Tibial nerve (tissue), 4 donors: ENCODE results near the gene LRRC8E. TPM values are rescaled to one million over a fixed set of nuclear protein-coding genes. Genes with fewer than 3 reads are reported as not detected.
A peak's percentile ranks its signal among the peaks of the same experiment; 100 is the strongest.

Experiments used
- DNase-seq, 2 donors: peaks; one replicate each; pipeline ENCODE4 v3.0.0-alpha.2; 2019; ENCODE audit warnings: low spot score in 2 of 2
- H3K27ac ChIP-seq, 4 donors: fragments of 200-600 bp; sonication (generic) in 3 of 4; one replicate each; pipeline ENCODE4 v1.5.1; 2017 to 2019; ENCODE audit warnings: mild to moderate bottlenecking in 1 of 4
- H3K27me3 ChIP-seq, 2 donors: fragments of 200-600 bp; sonication (generic) in 1 of 2; one replicate each; pipeline versions ENCODE4 v1.5.1 to v1.6.0; 2017 to 2019
- H3K36me3 ChIP-seq, 3 donors: fragments of 200-600 bp; sonication (generic); one replicate each; pipeline ENCODE4 v1.5.1; 2018 to 2019
- H3K4me1 ChIP-seq, 4 donors: fragments of 200-600 bp; sonication (generic) in 3 of 4; one replicate each; pipeline ENCODE4 v1.5.1; 2017 to 2019
- H3K4me3 ChIP-seq, 4 donors: fragments of 200-600 bp; sonication (generic) in 3 of 4; one replicate each; pipeline ENCODE4 v1.5.1; 2017 to 2019; ENCODE audit warnings: mild to moderate bottlenecking in 1 of 4, moderate library complexity in 1 of 4
- H3K9me3 ChIP-seq, 4 donors: fragments of 200-600 bp; sonication (generic) in 3 of 4; one replicate each; pipeline ENCODE4 v1.5.1; 2017 to 2019
- CTCF ChIP-seq, 5 experiments: fragments of 200-600 bp in 3 of 5; fragments of 450-650 bp in 2 of 5; sonication (generic) in 3 of 5; IDR thresholded peaks; one replicate each; pipeline ENCODE4 v1.5.1; 2016 to 2019; ENCODE audit warnings: antibody characterized with exemption in 5 of 5, mild to moderate bottlenecking in 3 of 5, moderate library complexity in 2 of 5
- EP300 ChIP-seq, 2 donors: sonication (generic); formaldehyde crosslinking; IDR thresholded peaks; one replicate each; pipeline ENCODE4 v1.6.1; 2017; ENCODE audit warnings: antibody characterized with exemption in 2 of 2, mild to moderate bottlenecking in 1 of 2
- POLR2A ChIP-seq, 2 donors: fragments of 450-650 bp; IDR thresholded peaks; one replicate each; pipeline ENCODE4 v1.6.1; 2017; ENCODE audit warnings: antibody characterized with exemption in 2 of 2, mild to moderate bottlenecking in 2 of 2, moderate library complexity in 2 of 2
- WGBS, 2 donors: methylation state at CpG; one replicate each; pipeline ENCODE4 v1.1.5; 2018; 5-methylcytosine and 5-hydroxymethylcytosine counted together
- total RNA-seq, 4 donors: library from RNA; depleted of rRNA; stranded (reverse); fragments of >200 nt; gene quantifications; one replicate each; pipeline ENCODE4 v1.1.0, GENCODE V29; 2016

The LRRC8E gene
- total RNA-seq, 4 donors from 2014 or later = 0.59 to 1.2 TPM; not detected in 2

- TF ChIP-seq POLR2A (IDR thresholded peaks at IDR 0.05) = no peak
- no peak for TF ChIP-seq CTCF (IDR thresholded peaks at IDR 0.05)
- TF ChIP-seq EP300 (IDR thresholded peaks at IDR 0.05) = no peak
- H3K4me1 ChIP-seq = peaks cover 0 to 20% (median 6%) of the 10 kb centered on the region in 4 donors
- H3K36me3 ChIP-seq = peaks cover 4 to 92% (median 55%) of the 10 kb centered on the region in 3 donors
- DNase-seq = no peak
- no peak overlapping the region for H3K4me3 ChIP-seq
- no peaks in the 10 kb centered on the region for H3K27me3 ChIP-seq
- H3K9me3 ChIP-seq = no peaks in the 10 kb centered on the region
- WGBS, 2 donors = 84% methylated on average over 40 to 55 of the region's 55 CpGs
- H3K27ac ChIP-seq = no peak overlapping the region
These were observed 45.8 kb downstream of the LRRC8E start for GRCh38 chr19:7933828-7934725.

GRCh38 chr19:7934766-7935165 lies 46.5 kb downstream of the LRRC8E start:
- H3K9me3 ChIP-seq = no peaks in the 10 kb centered on the region
- 85 to 88% methylated on average over 21 of the region's 21 CpGs for WGBS, 2 donors
- H3K4me1 ChIP-seq = peaks cover 0 to 17% (median under 1%) of the 10 kb centered on the region in 4 donors
- DNase-seq = no peak
- H3K4me3 ChIP-seq = no peak overlapping the region
- H3K27ac ChIP-seq = no peak overlapping the region
- peaks cover 4 to 99% (median 55%) of the 10 kb centered on the region in 3 donors for H3K36me3 ChIP-seq
- TF ChIP-seq POLR2A (IDR thresholded peaks at IDR 0.05) (no peak), EP300 (IDR thresholded peaks at IDR 0.05) (no peak), CTCF (IDR thresholded peaks at IDR 0.05) (no peak)
- no peaks in the 10 kb centered on the region for H3K27me3 ChIP-seq

GRCh38 chr19:7940841-7941240 lies 52.5 kb downstream of the LRRC8E start:
- no peak for DNase-seq
- H3K4me1 ChIP-seq = peaks cover 0 to 51% (median 6%) of the 10 kb centered on the region in 4 donors
- H3K27ac ChIP-seq = no peak overlapping the region
- H3K9me3 ChIP-seq = no peaks in the 10 kb centered on the region
- peaks cover 0 to 54% (median 23%) of the 10 kb centered on the region in 3 donors for H3K36me3 ChIP-seq
- TF ChIP-seq POLR2A (IDR thresholded peaks at IDR 0.05) (no peak), EP300 (IDR thresholded peaks at IDR 0.05) (no peak), CTCF (IDR thresholded peaks at IDR 0.05) (no peak)
- no peak overlapping the region for H3K4me3 ChIP-seq
- WGBS, 2 donors = 91 to 92% methylated on average over 13 of the region's 13 CpGs
- no peaks in the 10 kb centered on the region for H3K27me3 ChIP-seq

GRCh38 chr19:7941895-7942596 lies 53.7 kb downstream of the LRRC8E start:
- 87 to 88% methylated on average over 19 of the region's 19 CpGs for WGBS, 2 donors
- peaks cover 0 to 51% (median 6%) of the 10 kb centered on the region in 4 donors for H3K4me1 ChIP-seq
- H3K36me3 ChIP-seq = peaks cover 0 to 42% (median 13%) of the 10 kb centered on the region in 3 donors
- no peaks in the 10 kb centered on the region for H3K27me3 ChIP-seq
- H3K27ac ChIP-seq = peak overlapping the region in 1 of 4 donors; percentile 99
- H3K9me3 ChIP-seq = no peaks in the 10 kb centered on the region
- TF ChIP-seq CTCF (IDR thresholded peaks at IDR 0.05) = no peak
- no peak for TF ChIP-seq EP300 (IDR thresholded peaks at IDR 0.05)
- TF ChIP-seq POLR2A (IDR thresholded peaks at IDR 0.05) = no peak
- H3K4me3 ChIP-seq = peak overlapping the region in 1 of 4 donors; percentile 83
- DNase-seq = no peak
